Ectodermal cell (in vitro differentiated cells): ENCODE results near the gene C18orf63.

ENCODE experiments used
- H3K27ac ChIP-seq: 2 replicates; pipeline ENCODE4 v1.7.0; 2013; ENCODE audit warnings: mild to moderate bottlenecking, low read depth, low read length; ENCODE audit not compliant: insufficient read depth, poor library complexity, severe bottlenecking
- H3K27me3 ChIP-seq: 2 replicates; pipeline ENCODE4 v1.7.0; 2013; ENCODE audit warnings: mild to moderate bottlenecking, low read length; ENCODE audit not compliant: insufficient read depth, control insufficient read depth, poor library complexity, severe bottlenecking
- H3K36me3 ChIP-seq: one replicate; pipeline ENCODE4 v1.7.0; 2013; ENCODE audit warnings: low read length; ENCODE audit not compliant: control insufficient read depth, insufficient read depth
- H3K4me1 ChIP-seq: one replicate; pipeline ENCODE4 v1.7.0; 2013; ENCODE audit warnings: low read length; ENCODE audit not compliant: control insufficient read depth, insufficient read depth
- H3K4me3 ChIP-seq: 2 replicates; pipeline ENCODE4 v1.7.0; 2013; ENCODE audit warnings: low read depth, low read length, control low read depth; ENCODE audit not compliant: insufficient read depth
- H3K9me3 ChIP-seq: 2 replicates; pipeline ENCODE4 v1.7.0; 2013; ENCODE audit warnings: mild to moderate bottlenecking, low read length, moderate library complexity; ENCODE audit not compliant: control insufficient read depth
- WGBS, 2 experiments: methylation state at CpG; one replicate each; pipeline ENCODE4 v1.1.7; 2013; ENCODE audit warnings: missing lambda C conversion rate in 2 of 2; 5-methylcytosine and 5-hydroxymethylcytosine counted together

Gene C18orf63

DNA sequence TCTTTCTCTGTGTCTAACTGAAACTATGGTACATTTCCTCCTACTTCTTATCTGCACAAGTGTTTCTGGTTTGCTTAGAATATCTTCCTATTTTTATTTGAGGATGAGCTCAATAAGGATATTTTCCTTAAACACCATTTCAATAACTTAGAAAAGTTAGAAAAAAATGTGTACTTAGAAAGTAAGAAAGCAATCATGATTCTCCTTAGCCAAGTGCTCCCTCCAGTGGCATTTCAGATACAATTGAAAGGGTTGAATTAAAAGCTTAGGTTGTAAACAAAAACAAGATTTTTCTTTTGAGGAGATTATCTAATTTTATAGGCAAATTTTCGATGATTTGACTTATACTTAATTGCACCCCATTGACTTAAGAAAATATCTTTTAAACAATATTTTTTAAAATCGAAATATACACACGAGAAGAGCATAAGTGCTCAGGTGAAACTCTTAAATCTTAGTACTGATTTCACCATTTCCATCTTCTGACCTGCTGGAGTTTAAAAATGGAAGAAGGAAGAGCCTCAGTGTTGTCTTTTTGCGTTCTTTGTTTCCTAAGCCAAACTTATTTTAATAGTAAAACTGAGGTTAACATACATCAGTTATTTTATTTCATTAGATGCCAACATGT, 26.9 kb downstream of the C18orf63 start:
- Histone ChIP-seq H3K36me3 (no peaks in the 10 kb centered on the region), H3K4me3 (no peak overlapping the region), H3K4me1 (no peaks in the 10 kb centered on the region), H3K9me3 (no peaks in the 10 kb centered on the region), H3K27me3 (no peaks in the 10 kb centered on the region), H3K27ac (no peak overlapping the region)
- WGBS, 2 experiments: 19 to 40% methylated on average over 2 to 3 of the region's 4 CpGs

DNA sequence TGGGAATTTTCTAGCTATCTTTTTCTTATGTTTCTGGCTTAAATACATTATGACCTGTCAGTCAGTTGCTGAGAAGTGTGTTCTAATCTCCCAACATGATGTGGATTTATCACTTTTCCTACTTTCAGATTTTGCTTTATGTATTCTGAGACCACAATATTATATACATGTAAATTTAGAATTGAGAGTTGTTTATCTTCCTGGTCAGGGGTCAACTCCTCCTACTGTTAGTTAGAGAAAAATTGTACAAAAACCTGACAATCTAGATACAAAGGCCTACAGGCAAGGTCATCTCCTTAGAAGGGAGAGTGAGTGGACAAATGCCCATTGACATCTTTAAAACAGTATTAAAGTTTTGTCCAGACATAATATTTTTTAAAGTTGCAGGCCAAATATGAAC, 30.6 kb downstream of the C18orf63 start:
- Histone ChIP-seq H3K36me3 (no peaks in the 10 kb centered on the region), H3K27me3 (no peaks in the 10 kb centered on the region), H3K27ac (no peak overlapping the region), H3K4me1 (no peaks in the 10 kb centered on the region), H3K9me3 (no peaks in the 10 kb centered on the region), H3K4me3 (no peak overlapping the region)

DNA sequence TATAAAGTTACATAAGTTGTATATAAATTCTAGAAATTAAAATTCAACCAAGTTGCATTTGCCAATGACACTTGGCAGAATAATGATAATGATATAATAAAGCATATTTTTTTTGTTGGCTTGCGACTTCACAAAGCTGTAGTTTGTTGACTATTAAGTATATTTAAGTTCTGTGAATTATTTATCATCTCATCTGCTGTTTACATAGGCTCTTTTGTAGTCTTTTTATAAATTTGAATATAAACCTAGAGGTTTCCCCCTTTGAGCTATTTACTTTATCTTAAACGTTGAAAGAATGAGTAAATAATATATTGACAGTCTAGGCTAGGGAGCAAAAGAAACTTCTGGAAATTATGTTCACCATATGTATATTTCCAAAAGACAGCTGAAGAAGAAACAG, 32.9 kb downstream of the C18orf63 start:
- no peaks in the 10 kb centered on the region for H3K36me3 ChIP-seq

GRCh38 chr18:74351354-74351753, 35.7 kb downstream of the C18orf63 start:
- no peak overlapping the region for H3K4me3 ChIP-seq
- no peaks in the 10 kb centered on the region for H3K4me1 ChIP-seq
- no peaks in the 10 kb centered on the region for H3K9me3 ChIP-seq
- no peaks in the 10 kb centered on the region for H3K27me3 ChIP-seq
- no peak overlapping the region for H3K27ac ChIP-seq
- no peaks in the 10 kb centered on the region for H3K36me3 ChIP-seq
- WGBS, 2 experiments: 94 to 100% methylated on average over 1 of the region's 1 CpG

More for the DNA sequence above, 32.9 kb downstream of the C18orf63 start:
- 80 to 100% methylated on average over 1 of the region's 2 CpGs for WGBS, 2 experiments
- no peak overlapping the region for H3K27ac ChIP-seq
- no peak overlapping the region for H3K4me3 ChIP-seq
- H3K4me1 ChIP-seq: no peaks in the 10 kb centered on the region
- H3K9me3 ChIP-seq: no peaks in the 10 kb centered on the region
- H3K27me3 ChIP-seq: no peaks in the 10 kb centered on the region

GRCh38 chr18:74353169-74353775, 37.6 kb downstream of the C18orf63 start:
- no peaks in the 10 kb centered on the region for H3K36me3 ChIP-seq
- H3K4me3 ChIP-seq: no peak overlapping the region
- H3K9me3 ChIP-seq: no peaks in the 10 kb centered on the region
- no peaks in the 10 kb centered on the region for H3K4me1 ChIP-seq
- no peak overlapping the region for H3K27ac ChIP-seq
- 77 to 80% methylated on average over 1 of the region's 1 CpG for WGBS, 2 experiments
- H3K27me3 ChIP-seq: no peaks in the 10 kb centered on the region

- no peak overlapping the region for H3K27ac ChIP-seq
- no peak overlapping the region for H3K4me3 ChIP-seq
- 91 to 92% methylated on average over 1 of the region's 1 CpG for WGBS, 2 experiments
- H3K27me3 ChIP-seq: no peaks in the 10 kb centered on the region
- no peaks in the 10 kb centered on the region for H3K36me3 ChIP-seq
- H3K9me3 ChIP-seq: no peaks in the 10 kb centered on the region
- H3K4me1 ChIP-seq: no peaks in the 10 kb centered on the region
These were observed 41.3 kb downstream of the C18orf63 start for GRCh38 chr18:74356959-74357358.

DNA sequence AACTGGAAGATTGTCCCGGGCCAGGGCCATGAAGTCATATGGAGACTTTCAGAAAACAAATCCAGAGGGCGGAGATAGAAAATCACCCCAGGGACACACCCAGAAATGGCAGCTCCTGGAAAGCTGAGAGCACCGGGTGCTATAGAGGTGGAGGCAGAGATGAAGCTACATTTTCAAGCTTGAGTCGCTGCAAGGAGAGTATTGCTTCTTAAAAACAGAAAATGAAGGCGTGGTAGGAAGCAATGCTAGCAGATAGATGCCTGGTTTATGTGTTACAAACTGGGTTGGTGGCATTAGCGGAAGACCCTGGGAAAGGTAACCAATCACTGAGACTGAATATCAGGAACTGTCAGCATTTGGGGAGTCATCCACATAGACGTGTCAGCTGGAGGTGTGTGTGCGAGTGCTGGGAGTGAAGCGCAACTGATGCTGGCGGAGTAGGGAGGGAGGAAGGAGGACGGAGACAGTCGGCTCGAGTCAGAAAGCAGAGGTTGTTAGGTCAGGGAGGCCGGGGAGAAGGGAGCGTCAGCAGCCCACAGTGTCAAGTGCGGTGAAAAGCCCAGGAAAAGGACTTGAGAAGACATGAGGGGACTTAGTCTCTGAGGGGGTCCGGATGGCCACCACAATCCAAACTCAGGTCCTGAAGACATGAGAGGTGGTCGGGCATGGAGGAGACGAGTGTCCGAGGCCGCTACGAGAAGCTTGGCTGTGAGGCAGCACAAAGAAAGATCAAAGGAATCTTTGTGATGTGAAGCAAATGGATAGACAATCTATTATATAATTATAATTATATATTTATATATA, 45.4 kb downstream of the C18orf63 start:
- H3K27ac ChIP-seq: no peak overlapping the region
- H3K27me3 ChIP-seq: no peaks in the 10 kb centered on the region
- no peak overlapping the region for H3K4me3 ChIP-seq
- no peaks in the 10 kb centered on the region for H3K4me1 ChIP-seq
- WGBS, 2 experiments: 95 to 96% methylated on average over 22 of the region's 22 CpGs
- no peaks in the 10 kb centered on the region for H3K36me3 ChIP-seq
- no peaks in the 10 kb centered on the region for H3K9me3 ChIP-seq

GRCh38 chr18:74367905-74368304, 52.3 kb downstream of the C18orf63 start:
- no peaks in the 10 kb centered on the region for H3K36me3 ChIP-seq
- no peaks in the 10 kb centered on the region for H3K27me3 ChIP-seq
- 93 to 94% methylated on average over 10 of the region's 10 CpGs for WGBS, 2 experiments
- H3K4me1 ChIP-seq: no peaks in the 10 kb centered on the region
- no peak overlapping the region for H3K27ac ChIP-seq
- H3K9me3 ChIP-seq: no peaks in the 10 kb centered on the region
- H3K4me3 ChIP-seq: no peak overlapping the region

- Histone ChIP-seq H3K27ac (no peak overlapping the region), H3K9me3 (no peaks in the 10 kb centered on the region), H3K36me3 (no peaks in the 10 kb centered on the region), H3K4me1 (no peaks in the 10 kb centered on the region), H3K27me3 (no peaks in the 10 kb centered on the region), H3K4me3 (no peak overlapping the region)
- WGBS, 2 experiments: 77 to 81% methylated on average over 12 to 13 of the region's 13 CpGs
These were observed 53.5 kb downstream of the C18orf63 start for GRCh38 chr18:74368901-74369705.

DNA sequence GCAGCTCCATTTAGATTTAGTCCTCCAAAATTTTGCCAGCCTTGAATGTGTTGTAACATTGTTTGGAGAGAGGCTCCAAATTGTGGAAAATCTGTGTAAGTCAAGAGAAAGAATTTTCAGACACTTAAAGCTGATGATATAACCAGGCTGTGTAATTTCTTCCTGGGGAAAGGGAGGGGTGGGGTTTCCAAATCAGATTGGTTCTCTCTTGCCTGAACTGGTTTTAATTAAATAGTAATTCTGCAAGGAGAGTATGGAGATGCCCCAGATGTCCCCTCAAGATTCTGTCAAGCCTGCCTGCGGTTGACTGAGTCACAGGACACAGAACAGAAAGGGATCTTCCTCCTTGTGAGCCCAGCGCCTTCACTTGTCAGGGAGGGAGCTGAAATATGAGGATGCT, 54.5 kb downstream of the C18orf63 start:
- Histone ChIP-seq H3K4me3 (no peak overlapping the region), H3K9me3 (no peaks in the 10 kb centered on the region), H3K27me3 (no peaks in the 10 kb centered on the region), H3K36me3 (no peaks in the 10 kb centered on the region), H3K27ac (no peak overlapping the region), H3K4me1 (no peaks in the 10 kb centered on the region)
- 80 to 93% methylated on average over 2 of the region's 2 CpGs for WGBS, 2 experiments
